ENCODE measurements around the gene NPM3.

GRCh38 chr10:101824736-101825135, 41.5 kb upstream of the NPM3 start:
- TF ChIP-seq, protein P1, sequence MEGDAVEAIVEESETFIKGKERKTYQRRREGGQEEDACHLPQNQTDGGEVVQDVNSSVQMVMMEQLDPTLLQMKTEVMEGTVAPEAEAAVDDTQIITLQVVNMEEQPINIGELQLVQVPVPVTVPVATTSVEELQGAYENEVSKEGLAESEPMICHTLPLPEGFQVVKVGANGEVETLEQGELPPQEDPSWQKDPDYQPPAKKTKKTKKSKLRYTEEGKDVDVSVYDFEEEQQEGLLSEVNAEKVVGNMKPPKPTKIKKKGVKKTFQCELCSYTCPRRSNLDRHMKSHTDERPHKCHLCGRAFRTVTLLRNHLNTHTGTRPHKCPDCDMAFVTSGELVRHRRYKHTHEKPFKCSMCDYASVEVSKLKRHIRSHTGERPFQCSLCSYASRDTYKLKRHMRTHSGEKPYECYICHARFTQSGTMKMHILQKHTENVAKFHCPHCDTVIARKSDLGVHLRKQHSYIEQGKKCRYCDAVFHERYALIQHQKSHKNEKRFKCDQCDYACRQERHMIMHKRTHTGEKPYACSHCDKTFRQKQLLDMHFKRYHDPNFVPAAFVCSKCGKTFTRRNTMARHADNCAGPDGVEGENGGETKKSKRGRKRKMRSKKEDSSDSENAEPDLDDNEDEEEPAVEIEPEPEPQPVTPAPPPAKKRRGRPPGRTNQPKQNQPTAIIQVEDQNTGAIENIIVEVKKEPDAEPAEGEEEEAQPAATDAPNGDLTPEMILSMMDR (IDR thresholded peaks at IDR 0.05; ENCODE audit: low read depth, low read length) = no peak
- no peak for TF ChIP-seq EZH2phosphoT487 (IDR thresholded peaks at IDR 0.05; ENCODE audit: low read depth)

All from OCI-LY3 (cell line).